Transverse colon (tissue), 3 donors: ENCODE results near the gene SMIM1.

Experiments
- CTCF ChIP-seq, 5 experiments: fragments of 200-600 bp in 3 of 5; fragments of 450-650 bp in 2 of 5; sonication (generic) in 3 of 5; IDR thresholded peaks; 1 replicate in 2 of 5; 2 replicates in 3 of 5; pipeline ENCODE4 v1.5.1; 2016 to 2017; ENCODE audit warnings: antibody characterized with exemption in 5 of 5, inconsistent platforms in 3 of 5, mild to moderate bottlenecking in 2 of 5, moderate library complexity in 1 of 5
- POLR2A ChIP-seq: fragments of 450-650 bp; IDR thresholded peaks from one replicate; pipeline ENCODE4 v1.6.1; 2016; ENCODE audit warnings: antibody characterized with exemption, mild to moderate bottlenecking, moderate library complexity

- TF ChIP-seq CTCF (IDR thresholded peaks at IDR 0.05) (no peak), POLR2A (no peak)
These were observed 15.4 kb downstream of the SMIM1 start for GRCh38 chr1:3787745-3788605.
